ENCODE data around the gene FAHD1.

DNA sequence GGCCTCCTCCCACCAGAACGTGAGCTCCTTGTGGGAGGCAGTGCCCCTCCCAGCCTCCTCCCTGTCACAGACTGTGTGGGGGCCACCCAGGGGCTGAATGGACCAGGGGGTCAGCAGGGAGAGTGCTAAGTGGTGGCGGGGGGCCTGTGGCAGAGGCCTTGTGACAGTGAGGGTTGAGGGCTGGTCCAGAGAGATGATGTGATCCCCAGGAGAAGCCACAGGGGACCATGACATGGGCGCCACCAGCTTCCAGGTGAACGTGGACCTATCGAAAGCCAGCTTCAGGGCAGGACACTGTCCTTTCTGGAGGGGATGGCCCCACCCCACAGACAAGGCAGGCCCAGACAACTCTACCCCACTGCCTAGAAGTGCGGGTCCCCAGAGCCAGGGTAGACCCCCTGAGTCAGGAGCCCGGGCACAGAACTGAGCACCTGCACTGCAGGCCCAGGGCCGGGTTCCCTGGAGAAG is 47.7 kb upstream of the FAHD1 start:
- TF ChIP-seq, protein P1, sequence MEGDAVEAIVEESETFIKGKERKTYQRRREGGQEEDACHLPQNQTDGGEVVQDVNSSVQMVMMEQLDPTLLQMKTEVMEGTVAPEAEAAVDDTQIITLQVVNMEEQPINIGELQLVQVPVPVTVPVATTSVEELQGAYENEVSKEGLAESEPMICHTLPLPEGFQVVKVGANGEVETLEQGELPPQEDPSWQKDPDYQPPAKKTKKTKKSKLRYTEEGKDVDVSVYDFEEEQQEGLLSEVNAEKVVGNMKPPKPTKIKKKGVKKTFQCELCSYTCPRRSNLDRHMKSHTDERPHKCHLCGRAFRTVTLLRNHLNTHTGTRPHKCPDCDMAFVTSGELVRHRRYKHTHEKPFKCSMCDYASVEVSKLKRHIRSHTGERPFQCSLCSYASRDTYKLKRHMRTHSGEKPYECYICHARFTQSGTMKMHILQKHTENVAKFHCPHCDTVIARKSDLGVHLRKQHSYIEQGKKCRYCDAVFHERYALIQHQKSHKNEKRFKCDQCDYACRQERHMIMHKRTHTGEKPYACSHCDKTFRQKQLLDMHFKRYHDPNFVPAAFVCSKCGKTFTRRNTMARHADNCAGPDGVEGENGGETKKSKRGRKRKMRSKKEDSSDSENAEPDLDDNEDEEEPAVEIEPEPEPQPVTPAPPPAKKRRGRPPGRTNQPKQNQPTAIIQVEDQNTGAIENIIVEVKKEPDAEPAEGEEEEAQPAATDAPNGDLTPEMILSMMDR (IDR thresholded peaks at IDR 0.05) = no peak
- no peak for TF ChIP-seq POLR2A (IDR thresholded peaks at IDR 0.05)
